ENCODE measurements around the gene CEP112. TPM values are rescaled to one million over a fixed set of nuclear protein-coding genes. Genes with fewer than 3 reads are reported as not detected.

The CEP112 gene
- total RNA-seq (2012; rRNA removed), result 3.5 and 5.8 TPM in 2 replicates

- Histone ChIP-seq H3K4me3 (ENCODE audit: low read length) (peak within 1 kb of the TSS; percentile 79), H3K9me3 (replicated peaks; ENCODE audit: low read length) (no peaks in the 10 kb centered on the region), H3K27me3 (ENCODE audit: control insufficient read depth, insufficient read depth, low read length) (no peaks in the 10 kb centered on the region), H3K4me2 (ENCODE audit: low read length) (peak within 1 kb of the TSS; percentile 90), H3K4me1 (ENCODE audit: control insufficient read depth, insufficient read depth, low read length) (peaks cover 13% of the 10 kb centered on the region), H3K9ac (ENCODE audit: low read depth, low read length) (peak within 1 kb of the TSS; percentile 96), H3K36me3 (ENCODE audit: insufficient read depth, low read length) (no peaks in the 10 kb centered on the region)
Measured at GRCh38 chr17:66191593-66192377, at the start of gene CEP112. CEP112 (minus strand) TSS chr17:66192133.

- Histone ChIP-seq H3K9me3 (replicated peaks; ENCODE audit: low read length) (no peaks in the 10 kb centered on the region), H3K4me2 (ENCODE audit: low read length) (peak overlapping the region; percentile 11), H3K9ac (ENCODE audit: low read depth, low read length) (no peak overlapping the region), H3K4me3 (ENCODE audit: low read length) (no peak overlapping the region), H3K27me3 (ENCODE audit: control insufficient read depth, insufficient read depth, low read length) (no peaks in the 10 kb centered on the region), H3K36me3 (ENCODE audit: insufficient read depth, low read length) (no peaks in the 10 kb centered on the region), H3K4me1 (ENCODE audit: control insufficient read depth, insufficient read depth, low read length) (peaks cover 19% of the 10 kb centered on the region)
Measured at GRCh38 chr17:66240630-66241029, 48.7 kb upstream of the CEP112 start.

- Histone ChIP-seq H3K27me3 (ENCODE audit: control insufficient read depth, insufficient read depth, low read length) (no peaks in the 10 kb centered on the region), H3K4me3 (ENCODE audit: low read length) (no peak overlapping the region), H3K4me2 (ENCODE audit: low read length) (no peak overlapping the region), H3K4me1 (ENCODE audit: control insufficient read depth, insufficient read depth, low read length) (peaks cover 19% of the 10 kb centered on the region), H3K36me3 (ENCODE audit: insufficient read depth, low read length) (no peaks in the 10 kb centered on the region), H3K9me3 (replicated peaks; ENCODE audit: low read length) (no peaks in the 10 kb centered on the region), H3K9ac (ENCODE audit: low read depth, low read length) (no peak overlapping the region)
Measured at GRCh38 chr17:66240013-66240412, 48.1 kb upstream of the CEP112 start.

GRCh38 chr17:66235377-66235994 lies 43.6 kb upstream of the CEP112 start:
- Histone ChIP-seq H3K4me3 (ENCODE audit: low read length) (no peak overlapping the region), H3K9ac (ENCODE audit: low read depth, low read length) (no peak overlapping the region), H3K4me2 (ENCODE audit: low read length) (no peak overlapping the region), H3K36me3 (ENCODE audit: insufficient read depth, low read length) (no peaks in the 10 kb centered on the region), H3K9me3 (replicated peaks; ENCODE audit: low read length) (no peaks in the 10 kb centered on the region), H3K4me1 (ENCODE audit: control insufficient read depth, insufficient read depth, low read length) (peaks cover 10% of the 10 kb centered on the region), H3K27me3 (ENCODE audit: control insufficient read depth, insufficient read depth, low read length) (no peaks in the 10 kb centered on the region)

GRCh38 chr17:66234611-66235010 lies 42.7 kb upstream of the CEP112 start:
- Histone ChIP-seq H3K27me3 (ENCODE audit: control insufficient read depth, insufficient read depth, low read length) (no peaks in the 10 kb centered on the region), H3K9ac (ENCODE audit: low read depth, low read length) (no peak overlapping the region), H3K4me3 (ENCODE audit: low read length) (no peak overlapping the region), H3K4me1 (ENCODE audit: control insufficient read depth, insufficient read depth, low read length) (peaks cover under 1% of the 10 kb centered on the region), H3K36me3 (ENCODE audit: insufficient read depth, low read length) (no peaks in the 10 kb centered on the region), H3K4me2 (ENCODE audit: low read length) (no peak overlapping the region), H3K9me3 (replicated peaks; ENCODE audit: low read length) (no peaks in the 10 kb centered on the region)

- Histone ChIP-seq H3K4me3 (ENCODE audit: low read length) (no peak overlapping the region), H3K4me2 (ENCODE audit: low read length) (no peak overlapping the region), H3K4me1 (ENCODE audit: control insufficient read depth, insufficient read depth, low read length) (no peaks in the 10 kb centered on the region), H3K9ac (ENCODE audit: low read depth, low read length) (no peak overlapping the region), H3K36me3 (ENCODE audit: insufficient read depth, low read length) (no peaks in the 10 kb centered on the region), H3K9me3 (replicated peaks; ENCODE audit: low read length) (no peaks in the 10 kb centered on the region), H3K27me3 (ENCODE audit: control insufficient read depth, insufficient read depth, low read length) (no peaks in the 10 kb centered on the region)
Measured at GRCh38 chr17:66233023-66233753, 41.3 kb upstream of the CEP112 start.

- H3K9me3 ChIP-seq (replicated peaks; ENCODE audit: low read length), result no peaks in the 10 kb centered on the region
- H3K4me1 ChIP-seq (ENCODE audit: control insufficient read depth, insufficient read depth, low read length), result no peaks in the 10 kb centered on the region
- H3K36me3 ChIP-seq (ENCODE audit: insufficient read depth, low read length), result no peaks in the 10 kb centered on the region
- H3K4me3 ChIP-seq (ENCODE audit: low read length), result no peak overlapping the region
- no peaks in the 10 kb centered on the region for H3K27me3 ChIP-seq (ENCODE audit: control insufficient read depth, insufficient read depth, low read length)
- no peak overlapping the region for H3K4me2 ChIP-seq (ENCODE audit: low read length)
- H3K9ac ChIP-seq (ENCODE audit: low read depth, low read length), result no peak overlapping the region
Measured at GRCh38 chr17:66230922-66231591, 39.1 kb upstream of the CEP112 start.

GRCh38 chr17:66229783-66230538 lies 38.0 kb upstream of the CEP112 start:
- Histone ChIP-seq H3K36me3 (ENCODE audit: insufficient read depth, low read length) (no peaks in the 10 kb centered on the region), H3K4me3 (ENCODE audit: low read length) (no peak overlapping the region), H3K9ac (ENCODE audit: low read depth, low read length) (no peak overlapping the region), H3K4me2 (ENCODE audit: low read length) (no peak overlapping the region), H3K27me3 (ENCODE audit: control insufficient read depth, insufficient read depth, low read length) (no peaks in the 10 kb centered on the region), H3K9me3 (replicated peaks; ENCODE audit: low read length) (no peaks in the 10 kb centered on the region), H3K4me1 (ENCODE audit: control insufficient read depth, insufficient read depth, low read length) (no peaks in the 10 kb centered on the region)

- H3K4me3 ChIP-seq (ENCODE audit: low read length), result no peak within 1 kb of the TSS
- H3K9me3 ChIP-seq (replicated peaks; ENCODE audit: low read length), result no peaks in the 10 kb centered on the region
- no peaks in the 10 kb centered on the region for H3K4me1 ChIP-seq (ENCODE audit: control insufficient read depth, insufficient read depth, low read length)
- H3K36me3 ChIP-seq (ENCODE audit: insufficient read depth, low read length), result no peaks in the 10 kb centered on the region
- no peaks in the 10 kb centered on the region for H3K27me3 ChIP-seq (ENCODE audit: control insufficient read depth, insufficient read depth, low read length)
- H3K4me2 ChIP-seq (ENCODE audit: low read length), result no peak within 1 kb of the TSS
- no peak within 1 kb of the TSS for H3K9ac ChIP-seq (ENCODE audit: low read depth, low read length)
Measured at GRCh38 chr17:66228887-66229782, 37.2 kb upstream of the CEP112 start, which contains the start of gene APOH. APOH (minus strand) TSS chr17:66229415; CDS start chr17:66229379, 36 bp downstream.
